ENCODE measurements around the gene UGT1A8. TPM values are rescaled to one million over a fixed set of nuclear protein-coding genes. Genes with fewer than 3 reads are reported as not detected.

Gene UGT1A8
- polyA plus RNA-seq, 1 experiment: not detected

DNA sequence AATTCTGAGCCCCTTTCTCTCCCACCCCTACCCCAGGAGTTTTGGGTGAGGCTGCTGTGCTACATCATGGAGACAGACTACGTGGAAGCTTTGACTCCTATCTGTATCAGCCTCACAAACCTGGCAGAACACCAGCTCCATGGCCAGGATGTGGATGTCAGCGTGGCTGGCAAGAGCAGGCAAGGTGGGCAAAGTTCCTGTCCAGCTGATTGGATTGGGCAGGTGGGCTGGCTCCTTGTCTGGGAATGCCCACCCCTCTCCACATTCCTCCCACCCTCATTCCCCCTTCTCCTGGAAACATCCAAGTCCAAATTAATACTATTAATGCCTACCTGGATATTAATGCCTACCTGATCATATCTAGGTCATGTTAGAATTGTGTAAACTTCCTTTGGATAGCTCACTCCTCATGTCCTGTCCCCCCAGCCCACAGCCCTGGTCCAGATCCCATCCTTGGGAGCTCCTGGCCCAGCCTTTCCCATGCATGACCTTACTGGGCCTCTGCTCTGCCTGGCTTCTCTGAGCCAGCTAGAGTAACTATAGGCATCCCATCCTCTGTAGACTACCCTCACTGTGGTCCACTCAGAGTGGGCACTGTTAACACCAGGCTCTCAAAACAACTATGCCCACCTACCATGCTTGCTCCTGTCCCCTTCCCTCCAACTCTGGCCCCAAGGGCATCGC is 184.8 kb downstream of the UGT1A8 start:
- CTCF ChIA-PET: no interaction called here
- POLR2A ChIA-PET: no interaction called here

DNA sequence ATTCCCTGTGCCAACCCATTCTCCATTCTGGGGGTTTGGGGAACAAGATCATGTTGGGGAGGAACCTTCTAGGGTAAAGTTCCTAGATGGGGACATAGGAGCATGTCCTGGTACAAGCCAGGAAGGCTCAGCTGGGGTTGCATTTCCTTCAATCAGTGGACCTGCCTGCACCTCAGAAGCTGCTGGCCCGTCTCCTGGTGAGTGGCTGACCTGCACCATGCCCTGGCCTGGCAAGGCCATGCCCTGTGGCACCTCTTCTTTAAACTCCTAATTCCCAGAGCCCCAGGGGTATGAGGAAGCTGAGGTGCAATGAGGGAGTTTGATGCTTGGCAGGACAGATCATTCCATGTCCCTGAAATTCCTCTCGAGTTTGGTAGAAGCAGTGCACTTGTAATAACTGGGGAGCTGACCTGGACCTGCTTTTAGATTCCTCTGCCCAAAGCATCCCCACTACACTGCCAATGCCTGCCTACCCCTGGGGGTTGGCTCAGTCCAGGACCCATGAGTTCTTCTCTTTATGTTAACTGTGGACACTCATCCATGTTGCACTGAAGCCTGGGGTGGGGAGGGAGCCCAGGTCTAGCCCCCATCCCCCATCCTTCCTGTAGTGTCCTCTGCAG is 186.0 kb downstream of the UGT1A8 start:
- peaks cover 5% of the 10 kb centered on the region; the same call in 1 of the 2 replicates for H3K9me3 ChIP-seq (ENCODE audit: control insufficient read depth, insufficient read depth, low read length)
- no peak overlapping the region for H3K27ac ChIP-seq (ENCODE audit: low read depth, low read length)
- CTCF ChIA-PET: no interaction called here
- peaks cover 6% of the 10 kb centered on the region for H3K27me3 ChIP-seq (ENCODE audit: control insufficient read depth, insufficient read depth, low read length)
- POLR2A ChIA-PET: no interaction called here
- no peak overlapping the region for H3K4me3 ChIP-seq (ENCODE audit: low read depth, low read length)
- TF ChIP-seq, protein P1, sequence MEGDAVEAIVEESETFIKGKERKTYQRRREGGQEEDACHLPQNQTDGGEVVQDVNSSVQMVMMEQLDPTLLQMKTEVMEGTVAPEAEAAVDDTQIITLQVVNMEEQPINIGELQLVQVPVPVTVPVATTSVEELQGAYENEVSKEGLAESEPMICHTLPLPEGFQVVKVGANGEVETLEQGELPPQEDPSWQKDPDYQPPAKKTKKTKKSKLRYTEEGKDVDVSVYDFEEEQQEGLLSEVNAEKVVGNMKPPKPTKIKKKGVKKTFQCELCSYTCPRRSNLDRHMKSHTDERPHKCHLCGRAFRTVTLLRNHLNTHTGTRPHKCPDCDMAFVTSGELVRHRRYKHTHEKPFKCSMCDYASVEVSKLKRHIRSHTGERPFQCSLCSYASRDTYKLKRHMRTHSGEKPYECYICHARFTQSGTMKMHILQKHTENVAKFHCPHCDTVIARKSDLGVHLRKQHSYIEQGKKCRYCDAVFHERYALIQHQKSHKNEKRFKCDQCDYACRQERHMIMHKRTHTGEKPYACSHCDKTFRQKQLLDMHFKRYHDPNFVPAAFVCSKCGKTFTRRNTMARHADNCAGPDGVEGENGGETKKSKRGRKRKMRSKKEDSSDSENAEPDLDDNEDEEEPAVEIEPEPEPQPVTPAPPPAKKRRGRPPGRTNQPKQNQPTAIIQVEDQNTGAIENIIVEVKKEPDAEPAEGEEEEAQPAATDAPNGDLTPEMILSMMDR (IDR thresholded peaks at IDR 0.05; ENCODE audit: low read depth, low read length): no peak
- DNase-seq (ENCODE audit: low read depth, low spot score): no peak

More for the DNA sequence above, 184.8 kb downstream of the UGT1A8 start:
- peaks cover 7% of the 10 kb centered on the region for H3K27me3 ChIP-seq (ENCODE audit: control insufficient read depth, insufficient read depth, low read length)
- TF ChIP-seq, protein P1 (IDR thresholded peaks at IDR 0.05; ENCODE audit: low read depth, low read length): no peak
- no peak for DNase-seq (ENCODE audit: low read depth, low spot score)
- peaks cover 1% of the 10 kb centered on the region; the same call in 1 of the 2 replicates for H3K9me3 ChIP-seq (ENCODE audit: control insufficient read depth, insufficient read depth, low read length)
- no peak overlapping the region for H3K4me3 ChIP-seq (ENCODE audit: low read depth, low read length)
- H3K27ac ChIP-seq (ENCODE audit: low read depth, low read length): no peak overlapping the region

DNA sequence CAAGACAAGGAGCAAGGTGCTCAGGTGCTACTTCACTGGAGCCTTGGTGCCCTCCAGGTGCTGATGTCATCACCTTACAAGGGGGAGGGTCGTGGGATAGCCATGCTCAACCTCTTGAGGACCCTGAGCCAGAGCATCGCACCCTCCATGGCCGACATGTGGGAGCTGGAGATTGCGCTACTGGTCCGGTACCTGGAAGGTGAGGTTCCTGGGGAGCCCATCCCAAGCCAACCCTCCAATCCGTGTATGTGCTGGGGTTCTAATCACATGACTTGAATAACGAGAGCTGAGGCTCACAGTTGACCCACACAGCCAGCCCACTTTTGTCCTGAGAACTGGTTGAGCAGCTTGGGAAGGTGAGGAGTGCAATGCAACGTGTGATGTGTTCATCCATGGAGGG is 186.6 kb downstream of the UGT1A8 start:
- TF ChIP-seq, protein P1 (IDR thresholded peaks at IDR 0.05; ENCODE audit: low read depth, low read length): no peak
- POLR2A ChIA-PET: no interaction called here
- Histone ChIP-seq H3K27me3 (ENCODE audit: control insufficient read depth, insufficient read depth, low read length) (peaks cover 7% of the 10 kb centered on the region), H3K27ac (ENCODE audit: low read depth, low read length) (no peak overlapping the region), H3K4me3 (ENCODE audit: low read depth, low read length) (no peak overlapping the region), H3K9me3 (ENCODE audit: control insufficient read depth, insufficient read depth, low read length) (peaks cover 5% of the 10 kb centered on the region; the same call in 1 of the 2 replicates)
- DNase-seq (ENCODE audit: low read depth, low spot score): no peak
- CTCF ChIA-PET: no interaction called here

DNA sequence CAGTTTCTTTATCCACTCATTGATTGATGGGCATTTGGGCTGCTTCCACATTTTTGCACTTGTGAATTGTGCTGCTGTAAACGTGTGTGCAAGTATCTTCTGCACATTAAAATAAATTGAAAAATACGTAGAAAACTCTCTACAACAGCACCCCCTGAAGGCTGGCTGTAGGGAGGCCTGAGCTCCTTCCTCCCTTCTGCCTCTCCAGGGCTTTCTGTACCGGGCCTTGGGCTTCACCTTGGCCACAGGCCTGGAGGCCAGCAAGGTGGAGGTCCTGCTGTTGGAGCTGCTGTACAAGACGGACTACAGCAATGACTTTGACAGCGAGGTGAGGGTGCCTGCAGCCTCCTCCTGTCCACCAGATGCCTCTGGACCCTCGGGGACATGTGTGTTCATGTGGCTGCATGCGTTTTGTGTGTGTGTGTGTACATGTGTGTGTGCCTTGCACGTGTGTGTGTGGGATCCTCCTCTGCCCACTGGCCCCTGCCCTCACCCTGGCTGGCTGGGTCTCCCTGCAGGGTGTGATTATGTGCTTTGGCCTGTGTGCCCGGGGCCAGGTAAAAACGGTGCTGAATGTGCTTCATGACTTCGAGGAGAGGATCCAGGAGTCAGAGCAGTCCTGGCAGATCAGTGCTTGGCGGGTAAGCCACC is 189.9 kb downstream of the UGT1A8 start:
- H3K9me3 ChIP-seq (ENCODE audit: control insufficient read depth, insufficient read depth, low read length): peaks cover 5% of the 10 kb centered on the region; the same call in 1 of the 2 replicates
- POLR2A ChIA-PET: no interaction called here

More for the DNA sequence above, 189.9 kb downstream of the UGT1A8 start:
- CTCF ChIA-PET: no interaction called here
- peaks cover 13% of the 10 kb centered on the region for H3K27me3 ChIP-seq (ENCODE audit: control insufficient read depth, insufficient read depth, low read length)
- no peak overlapping the region for H3K4me3 ChIP-seq (ENCODE audit: low read depth, low read length)
- H3K27ac ChIP-seq (ENCODE audit: low read depth, low read length): no peak overlapping the region
- DNase-seq (ENCODE audit: low read depth, low spot score): no peak
- TF ChIP-seq, protein P1 (IDR thresholded peaks at IDR 0.05; ENCODE audit: low read depth, low read length): no peak

All from AG04450 (cell line).